ENCODE measurements around the gene DBN1.
A peak's percentile ranks its signal among the peaks of the same experiment; 100 is the strongest.

The DBN1 gene

DNA sequence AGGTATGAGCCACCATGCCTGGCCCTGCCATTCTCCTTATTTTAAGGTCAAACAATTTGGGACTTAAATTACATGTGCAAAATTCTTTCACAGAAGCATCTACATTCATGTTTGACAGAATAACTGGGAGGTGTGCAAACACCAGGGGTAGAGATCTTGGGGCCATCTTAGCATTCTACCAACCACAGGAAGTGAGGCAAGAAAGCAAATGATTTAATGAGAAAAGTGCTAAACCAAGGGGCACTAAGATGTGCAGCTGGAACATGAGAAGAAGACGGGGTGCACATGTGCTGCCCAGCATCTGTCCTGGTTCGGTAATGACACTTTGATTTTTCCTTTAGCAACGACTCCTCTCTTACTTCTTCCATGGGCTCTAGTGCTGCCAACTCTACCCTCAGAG lies 62.9 kb downstream of the DBN1 start:
- no peak for DNase-seq

GRCh38 chr5:177409043-177409801 lies 64.2 kb downstream of the DBN1 start, which contains the start of gene F12:
Gene F12, minus strand, starts transcription at chr5:177409564. Its CDS starts 37 bp downstream, at chr5:177409527.
- peak in 1 of 51 donors; percentile 7 for DNase-seq

Measured in hypothalamus (tissue), 51 donors.